Activated T-cell treated with anti-CD3 and anti-CD28 coated beads, Interleukin-2, amount 50 U/mL, for 24 hours (primary cell): ENCODE results near the gene MEIOSIN.
A peak's percentile ranks its signal among the peaks of the same experiment; 100 is the strongest.

Experiments
- DNase-seq: peaks from one replicate; pipeline ENCODE4 v3.0.0-alpha.2; 2020
- H3K27ac Mint-ChIP-seq: 2 replicates; pipeline ENCODE4 v1.8.0; 2020; ENCODE audit warnings: mild to moderate bottlenecking, mixed read lengths
- H3K27me3 Mint-ChIP-seq: 2 replicates; pipeline ENCODE4 v1.8.0; 2020; ENCODE audit warnings: mixed read lengths
- H3K36me3 Mint-ChIP-seq: 2 replicates; pipeline ENCODE4 v1.8.0; 2020; ENCODE audit warnings: low read depth, mixed read lengths
- H3K4me1 Mint-ChIP-seq: 2 replicates; pipeline ENCODE4 v1.8.0; 2020; ENCODE audit warnings: low read depth, mixed read lengths
- H3K4me3 Mint-ChIP-seq: 2 replicates; pipeline ENCODE4 v1.8.0; 2020; ENCODE audit warnings: mild to moderate bottlenecking, moderate library complexity, mixed read lengths
- H3K9me3 Mint-ChIP-seq: 2 replicates; pipeline ENCODE4 v1.8.0; 2020; ENCODE audit warnings: mixed read lengths

Gene MEIOSIN

GRCh38 chr19:45766869-45767346 is 33.7 kb downstream of the MEIOSIN start:
- Mint-ChIP-seq H3K27me3 (peaks cover 36% of the 10 kb centered on the region), H3K9me3 (no peaks in the 10 kb centered on the region), H3K4me3 (peak overlapping the region; percentile 29), H3K4me1 (peaks cover 19% of the 10 kb centered on the region), H3K36me3 (no peaks in the 10 kb centered on the region), H3K27ac (no peak overlapping the region)
- DNase-seq = no peak

GRCh38 chr19:45767410-45767880 is 34.2 kb downstream of the MEIOSIN start:
- H3K4me1 Mint-ChIP-seq = peaks cover 19% of the 10 kb centered on the region
- DNase-seq = no peak
- peak overlapping the region; percentile 29 for H3K4me3 Mint-ChIP-seq
- H3K9me3 Mint-ChIP-seq = no peaks in the 10 kb centered on the region
- no peaks in the 10 kb centered on the region for H3K36me3 Mint-ChIP-seq
- H3K27ac Mint-ChIP-seq = no peak overlapping the region
- peaks cover 36% of the 10 kb centered on the region for H3K27me3 Mint-ChIP-seq

GRCh38 chr19:45767881-45768654 is 34.8 kb downstream of the MEIOSIN start:
- Mint-ChIP-seq H3K4me3 (peak overlapping the region; percentile 68), H3K9me3 (no peaks in the 10 kb centered on the region), H3K27me3 (peaks cover 36% of the 10 kb centered on the region), H3K4me1 (peaks cover 19% of the 10 kb centered on the region), H3K27ac (no peak overlapping the region), H3K36me3 (no peaks in the 10 kb centered on the region)
- DNase-seq = peak; percentile 66

GRCh38 chr19:45768655-45768983 is 35.4 kb downstream of the MEIOSIN start:
- Mint-ChIP-seq H3K9me3 (no peaks in the 10 kb centered on the region), H3K27ac (no peak overlapping the region), H3K27me3 (peaks cover 36% of the 10 kb centered on the region), H3K4me1 (peaks cover 19% of the 10 kb centered on the region), H3K36me3 (no peaks in the 10 kb centered on the region), H3K4me3 (peak overlapping the region; percentile 81)
- no peak for DNase-seq

GRCh38 chr19:45768984-45769782 is 35.9 kb downstream of the MEIOSIN start, which contains the start of gene SIX5:
Gene SIX5 (minus strand): TSS chr19:45769252. CDS start chr19:45768844, 408 bp downstream.
- H3K27ac Mint-ChIP-seq = peak within 1 kb of the TSS; percentile 80
- H3K36me3 Mint-ChIP-seq = no peaks in the 10 kb centered on the region
- H3K4me1 Mint-ChIP-seq = peaks cover 19% of the 10 kb centered on the region
- H3K27me3 Mint-ChIP-seq = peaks cover 36% of the 10 kb centered on the region
- H3K4me3 Mint-ChIP-seq = peak within 1 kb of the TSS; percentile 81
- peak; percentile 96 for DNase-seq
- H3K9me3 Mint-ChIP-seq = no peaks in the 10 kb centered on the region

DNA sequence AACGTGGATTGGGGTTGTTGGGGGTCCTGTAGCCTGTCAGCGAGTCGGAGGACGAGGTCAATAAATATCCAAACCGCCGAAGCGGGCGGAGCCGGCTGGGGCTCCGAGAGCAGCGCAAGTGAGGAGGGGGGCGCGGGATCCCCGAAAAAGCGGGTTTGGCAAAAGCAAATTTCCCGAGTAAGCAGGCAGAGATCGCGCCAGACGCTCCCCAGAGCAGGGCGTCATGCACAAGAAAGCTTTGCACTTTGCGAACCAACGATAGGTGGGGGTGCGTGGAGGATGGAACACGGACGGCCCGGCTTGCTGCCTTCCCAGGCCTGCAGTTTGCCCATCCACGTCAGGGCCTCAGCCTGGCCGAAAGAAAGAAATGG is 36.6 kb downstream of the MEIOSIN start:
- H3K4me1 Mint-ChIP-seq = peaks cover 19% of the 10 kb centered on the region
- no peak for DNase-seq
- peak overlapping the region; percentile 81 for H3K4me3 Mint-ChIP-seq
- H3K27ac Mint-ChIP-seq = peak overlapping the region; percentile 80
- H3K9me3 Mint-ChIP-seq = no peaks in the 10 kb centered on the region
- H3K27me3 Mint-ChIP-seq = peaks cover 32% of the 10 kb centered on the region
- H3K36me3 Mint-ChIP-seq = no peaks in the 10 kb centered on the region

GRCh38 chr19:45770192-45771101 is 37.2 kb downstream of the MEIOSIN start:
- DNase-seq = peak; percentile 94
- peak overlapping the region; percentile 81 for H3K4me3 Mint-ChIP-seq
- no peaks in the 10 kb centered on the region for H3K36me3 Mint-ChIP-seq
- peaks cover 19% of the 10 kb centered on the region for H3K4me1 Mint-ChIP-seq
- H3K9me3 Mint-ChIP-seq = no peaks in the 10 kb centered on the region
- peaks cover 27% of the 10 kb centered on the region for H3K27me3 Mint-ChIP-seq
- peak overlapping the region; percentile 80 for H3K27ac Mint-ChIP-seq

GRCh38 chr19:45771311-45771933 is 38.2 kb downstream of the MEIOSIN start:
- H3K27me3 Mint-ChIP-seq = peaks cover 17% of the 10 kb centered on the region
- no peak for DNase-seq
- no peak overlapping the region for H3K27ac Mint-ChIP-seq
- peaks cover 19% of the 10 kb centered on the region for H3K4me1 Mint-ChIP-seq
- H3K9me3 Mint-ChIP-seq = no peaks in the 10 kb centered on the region
- H3K36me3 Mint-ChIP-seq = peaks cover 1% of the 10 kb centered on the region
- H3K4me3 Mint-ChIP-seq = peak overlapping the region; percentile 13

DNA sequence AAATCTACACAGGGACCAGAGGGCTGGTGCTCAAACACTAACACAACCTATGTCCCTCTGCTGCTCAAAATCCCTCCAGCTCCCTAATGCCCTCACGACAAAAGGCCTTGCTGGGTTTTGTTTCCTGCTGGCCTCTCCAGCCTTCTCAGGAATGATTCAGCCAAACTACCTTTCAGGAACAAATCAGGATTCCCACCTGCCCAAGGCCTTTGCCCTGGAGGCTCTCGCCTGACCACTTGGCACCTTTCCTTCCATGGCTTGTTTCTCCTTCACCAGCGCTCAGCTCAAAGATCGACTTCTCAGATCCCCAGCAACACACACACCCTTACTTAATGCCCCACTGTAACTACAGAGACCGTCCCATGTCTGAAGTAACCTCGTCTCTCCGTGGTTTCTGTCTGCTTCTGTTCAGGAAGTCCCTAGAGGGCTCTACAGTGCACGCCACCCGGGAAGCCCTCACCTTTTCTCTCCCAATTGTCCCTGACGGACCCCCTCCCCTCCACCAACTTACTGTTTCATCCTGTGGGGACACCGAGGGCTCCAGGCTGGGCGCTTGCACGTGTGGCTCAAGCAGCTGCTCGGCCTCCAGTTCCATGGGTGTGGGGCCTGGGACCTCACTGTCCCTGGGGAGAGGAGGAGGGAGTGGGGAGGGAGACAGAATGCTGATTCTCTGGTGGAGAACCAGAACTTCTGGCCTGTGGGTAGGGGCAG is 39.0 kb downstream of the MEIOSIN start:
- no peak overlapping the region for H3K27ac Mint-ChIP-seq
- H3K36me3 Mint-ChIP-seq = peaks cover 10% of the 10 kb centered on the region
- peaks cover 16% of the 10 kb centered on the region for H3K27me3 Mint-ChIP-seq
- no peak overlapping the region for H3K4me3 Mint-ChIP-seq
- H3K4me1 Mint-ChIP-seq = peaks cover 19% of the 10 kb centered on the region
- DNase-seq = no peak
- no peaks in the 10 kb centered on the region for H3K9me3 Mint-ChIP-seq

DNA sequence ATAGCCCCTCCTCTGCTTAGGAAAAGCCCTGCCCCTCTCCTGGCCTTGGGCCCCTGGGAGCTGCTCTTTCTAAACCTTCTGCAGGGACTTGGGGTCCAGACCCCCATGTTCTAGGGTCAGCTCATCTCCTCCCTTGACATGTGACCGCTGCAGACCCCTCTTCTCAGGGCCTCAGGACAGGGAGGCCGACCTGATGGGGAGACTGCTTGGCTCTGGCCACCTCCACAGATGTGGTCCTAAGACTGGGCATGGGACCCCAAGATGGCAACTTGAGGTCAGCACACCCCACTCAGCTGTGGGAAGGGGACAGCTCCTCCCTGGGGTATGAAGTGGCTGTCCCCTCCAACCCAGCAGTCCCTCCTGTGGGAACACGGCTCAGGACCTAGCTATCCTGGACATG is 39.7 kb downstream of the MEIOSIN start:
- DNase-seq = no peak
- H3K36me3 Mint-ChIP-seq = peaks cover 16% of the 10 kb centered on the region
- no peak overlapping the region for H3K27ac Mint-ChIP-seq
- H3K4me1 Mint-ChIP-seq = peaks cover 19% of the 10 kb centered on the region
- H3K27me3 Mint-ChIP-seq = peaks cover 13% of the 10 kb centered on the region
- H3K4me3 Mint-ChIP-seq = no peak overlapping the region
- no peaks in the 10 kb centered on the region for H3K9me3 Mint-ChIP-seq

DNA sequence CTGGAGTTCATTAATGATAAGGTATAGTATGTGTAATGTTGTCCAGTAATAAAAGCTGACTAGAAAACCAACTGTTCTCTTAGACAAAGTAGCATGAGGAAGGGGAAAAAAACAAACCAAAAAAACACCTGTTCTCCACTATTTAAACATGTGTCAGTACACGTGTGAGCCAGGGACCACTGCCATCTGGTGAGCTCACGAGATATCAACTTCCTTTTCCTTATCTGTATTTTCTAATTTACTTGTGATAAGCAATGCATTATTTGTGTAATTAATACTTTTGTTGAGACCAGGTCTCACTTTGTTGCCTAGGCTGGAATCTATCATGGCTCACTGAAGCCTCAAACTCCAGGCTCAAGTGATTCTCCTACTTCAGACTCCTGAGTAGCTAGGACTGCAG is 40.1 kb downstream of the MEIOSIN start:
- Mint-ChIP-seq H3K4me3 (no peak overlapping the region), H3K27ac (no peak overlapping the region), H3K27me3 (peaks cover 12% of the 10 kb centered on the region), H3K9me3 (no peaks in the 10 kb centered on the region), H3K36me3 (peaks cover 19% of the 10 kb centered on the region), H3K4me1 (peaks cover 18% of the 10 kb centered on the region)
- no peak for DNase-seq

GRCh38 chr19:45774765-45775164 is 41.5 kb downstream of the MEIOSIN start:
- H3K36me3 Mint-ChIP-seq = peaks cover 22% of the 10 kb centered on the region
- H3K27me3 Mint-ChIP-seq = peaks cover 23% of the 10 kb centered on the region
- no peak overlapping the region for H3K4me3 Mint-ChIP-seq
- no peak for DNase-seq
- H3K4me1 Mint-ChIP-seq = peaks cover 26% of the 10 kb centered on the region
- H3K9me3 Mint-ChIP-seq = no peaks in the 10 kb centered on the region
- H3K27ac Mint-ChIP-seq = no peak overlapping the region

GRCh38 chr19:45777395-45777961 is 44.2 kb downstream of the MEIOSIN start:
- Mint-ChIP-seq H3K36me3 (peaks cover 22% of the 10 kb centered on the region), H3K9me3 (no peaks in the 10 kb centered on the region), H3K27me3 (peaks cover 32% of the 10 kb centered on the region), H3K4me1 (peaks cover 20% of the 10 kb centered on the region), H3K27ac (no peak overlapping the region), H3K4me3 (no peak overlapping the region)
- DNase-seq = no peak
